ENCODE measurements around the gene SYNJ2. TPM values are rescaled to one million over a fixed set of nuclear protein-coding genes. Genes with fewer than 3 reads are reported as not detected.

SYNJ2 gene
- total RNA-seq, 1 experiment from 2014 or later, result 70.0 TPM

DNA sequence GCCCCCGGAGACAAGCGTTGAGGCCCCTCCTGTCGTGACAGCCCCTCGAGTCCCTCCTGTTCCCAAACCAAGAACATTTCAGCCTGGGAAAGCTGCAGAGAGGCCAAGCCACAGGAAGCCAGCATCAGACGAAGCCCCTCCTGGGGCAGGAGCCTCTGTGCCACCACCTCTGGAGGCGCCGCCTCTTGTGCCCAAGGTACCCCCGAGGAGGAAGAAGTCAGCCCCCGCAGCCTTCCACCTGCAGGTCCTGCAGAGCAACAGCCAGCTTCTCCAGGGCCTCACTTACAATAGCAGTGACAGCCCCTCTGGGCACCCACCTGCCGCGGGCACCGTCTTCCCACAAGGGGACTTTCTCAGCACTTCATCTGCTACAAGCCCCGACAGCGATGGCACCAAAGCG lies 114.0 kb downstream of the SYNJ2 start:
- ChIA-PET CTCF (interaction anchor here (0.6 kb wide), 1 partner anchor 40 kb away, joined by 3 read pairs; no protein-coding TSS in a partner anchor), POLR2A (no interaction called here)
- no peaks in the 10 kb centered on the region for H3K4me1 ChIP-seq (ENCODE audit: control insufficient read depth, insufficient read depth, low read length)
- no TSS peak for BruUV-seq (replicated peaks)
- H3K27ac ChIP-seq (ENCODE audit: low read length), result no peak overlapping the region
- ATAC-seq (no peak), DNase-seq (ENCODE audit: low read depth, low spot score) (no peak)
- in situ Hi-C loops (cut with HindIII; ENCODE audit: low pct_unique_long_range_greater_than_20kb, low sequenced_read_pairs) (no loop called here), intact Hi-C loops (cut with micrococcal nuclease; ENCODE audit: unreplicated experiment) (no loop called here)
- TF ChIP-seq, protein P1, sequence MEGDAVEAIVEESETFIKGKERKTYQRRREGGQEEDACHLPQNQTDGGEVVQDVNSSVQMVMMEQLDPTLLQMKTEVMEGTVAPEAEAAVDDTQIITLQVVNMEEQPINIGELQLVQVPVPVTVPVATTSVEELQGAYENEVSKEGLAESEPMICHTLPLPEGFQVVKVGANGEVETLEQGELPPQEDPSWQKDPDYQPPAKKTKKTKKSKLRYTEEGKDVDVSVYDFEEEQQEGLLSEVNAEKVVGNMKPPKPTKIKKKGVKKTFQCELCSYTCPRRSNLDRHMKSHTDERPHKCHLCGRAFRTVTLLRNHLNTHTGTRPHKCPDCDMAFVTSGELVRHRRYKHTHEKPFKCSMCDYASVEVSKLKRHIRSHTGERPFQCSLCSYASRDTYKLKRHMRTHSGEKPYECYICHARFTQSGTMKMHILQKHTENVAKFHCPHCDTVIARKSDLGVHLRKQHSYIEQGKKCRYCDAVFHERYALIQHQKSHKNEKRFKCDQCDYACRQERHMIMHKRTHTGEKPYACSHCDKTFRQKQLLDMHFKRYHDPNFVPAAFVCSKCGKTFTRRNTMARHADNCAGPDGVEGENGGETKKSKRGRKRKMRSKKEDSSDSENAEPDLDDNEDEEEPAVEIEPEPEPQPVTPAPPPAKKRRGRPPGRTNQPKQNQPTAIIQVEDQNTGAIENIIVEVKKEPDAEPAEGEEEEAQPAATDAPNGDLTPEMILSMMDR (IDR thresholded peaks at IDR 0.05), result no peak
- no peak for TF ChIP-seq POLR2AphosphoS5 (IDR thresholded peaks at IDR 0.05; ENCODE audit: low read depth, low read length)
- no peak for TF ChIP-seq SIN3A (IDR thresholded peaks at IDR 0.05; ENCODE audit: borderline replicate concordance, insufficient read depth, low read depth, low read length)
- TF ChIP-seq, protein P2, sequence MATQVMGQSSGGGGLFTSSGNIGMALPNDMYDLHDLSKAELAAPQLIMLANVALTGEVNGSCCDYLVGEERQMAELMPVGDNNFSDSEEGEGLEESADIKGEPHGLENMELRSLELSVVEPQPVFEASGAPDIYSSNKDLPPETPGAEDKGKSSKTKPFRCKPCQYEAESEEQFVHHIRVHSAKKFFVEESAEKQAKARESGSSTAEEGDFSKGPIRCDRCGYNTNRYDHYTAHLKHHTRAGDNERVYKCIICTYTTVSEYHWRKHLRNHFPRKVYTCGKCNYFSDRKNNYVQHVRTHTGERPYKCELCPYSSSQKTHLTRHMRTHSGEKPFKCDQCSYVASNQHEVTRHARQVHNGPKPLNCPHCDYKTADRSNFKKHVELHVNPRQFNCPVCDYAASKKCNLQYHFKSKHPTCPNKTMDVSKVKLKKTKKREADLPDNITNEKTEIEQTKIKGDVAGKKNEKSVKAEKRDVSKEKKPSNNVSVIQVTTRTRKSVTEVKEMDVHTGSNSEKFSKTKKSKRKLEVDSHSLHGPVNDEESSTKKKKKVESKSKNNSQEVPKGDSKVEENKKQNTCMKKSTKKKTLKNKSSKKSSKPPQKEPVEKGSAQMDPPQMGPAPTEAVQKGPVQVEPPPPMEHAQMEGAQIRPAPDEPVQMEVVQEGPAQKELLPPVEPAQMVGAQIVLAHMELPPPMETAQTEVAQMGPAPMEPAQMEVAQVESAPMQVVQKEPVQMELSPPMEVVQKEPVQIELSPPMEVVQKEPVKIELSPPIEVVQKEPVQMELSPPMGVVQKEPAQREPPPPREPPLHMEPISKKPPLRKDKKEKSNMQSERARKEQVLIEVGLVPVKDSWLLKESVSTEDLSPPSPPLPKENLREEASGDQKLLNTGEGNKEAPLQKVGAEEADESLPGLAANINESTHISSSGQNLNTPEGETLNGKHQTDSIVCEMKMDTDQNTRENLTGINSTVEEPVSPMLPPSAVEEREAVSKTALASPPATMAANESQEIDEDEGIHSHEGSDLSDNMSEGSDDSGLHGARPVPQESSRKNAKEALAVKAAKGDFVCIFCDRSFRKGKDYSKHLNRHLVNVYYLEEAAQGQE (IDR thresholded peaks at IDR 0.05; ENCODE audit: insufficient read depth in 1 of 2, low read depth in 2 of 2, low read length in 1 of 2), result no peak
- no peak for TF ChIP-seq TCF7L2 (IDR thresholded peaks at IDR 0.05; ENCODE audit: low read depth, low read length)
- H3K27me3 ChIP-seq (ENCODE audit: control insufficient read depth, insufficient read depth, low read length), result no peaks in the 10 kb centered on the region
- H3K9me3 ChIP-seq (ENCODE audit: control insufficient read depth, insufficient read depth, low read depth, low read length), result no peaks in the 10 kb centered on the region
- H3K4me3 ChIP-seq (ENCODE audit: low read depth in 2 of 2, low read length in 2 of 2), result no peak overlapping the region
- peaks cover 12% of the 10 kb centered on the region for H3K36me3 ChIP-seq (ENCODE audit: control insufficient read depth, insufficient read depth, low read length)

DNA sequence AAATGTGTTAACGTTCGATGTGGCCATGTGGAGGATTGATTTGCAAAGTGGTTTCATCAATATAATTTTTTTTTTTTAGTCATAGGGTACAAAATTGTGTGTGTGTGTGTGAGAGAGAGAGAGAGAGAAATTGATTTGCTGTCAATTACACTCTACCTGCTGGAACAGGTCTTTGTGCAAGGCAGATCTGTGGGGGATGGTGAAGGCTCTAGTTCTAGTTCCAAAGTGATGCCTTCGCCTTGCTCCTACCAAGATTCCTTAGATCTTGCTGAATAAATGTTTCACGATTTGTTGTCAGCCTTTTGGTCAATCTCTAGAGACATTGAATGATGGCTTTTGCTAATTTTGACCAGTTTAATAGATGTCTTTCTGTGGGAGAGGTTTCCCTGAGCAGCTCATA lies 121.6 kb downstream of the SYNJ2 start:
- no TSS peak for BruUV-seq (replicated peaks)
- intact Hi-C loops (cut with micrococcal nuclease; ENCODE audit: unreplicated experiment) (no loop called here), in situ Hi-C loops (cut with HindIII; ENCODE audit: low pct_unique_long_range_greater_than_20kb, low sequenced_read_pairs) (no loop called here)
- ChIA-PET CTCF (no interaction called here), POLR2A (no interaction called here)
- Histone ChIP-seq H3K27ac (ENCODE audit: low read length) (no peak overlapping the region), H3K4me3 (ENCODE audit: low read depth in 2 of 2, low read length in 2 of 2) (no peak overlapping the region), H3K4me1 (ENCODE audit: control insufficient read depth, insufficient read depth, low read length) (no peaks in the 10 kb centered on the region), H3K9me3 (ENCODE audit: control insufficient read depth, insufficient read depth, low read depth, low read length) (no peaks in the 10 kb centered on the region), H3K27me3 (ENCODE audit: control insufficient read depth, insufficient read depth, low read length) (no peaks in the 10 kb centered on the region), H3K36me3 (ENCODE audit: control insufficient read depth, insufficient read depth, low read length) (no peaks in the 10 kb centered on the region)
- ATAC-seq (no peak), DNase-seq (ENCODE audit: low read depth, low spot score) (no peak)
- TF ChIP-seq, protein P1 (IDR thresholded peaks at IDR 0.05), result no peak
- TF ChIP-seq, protein P2 (IDR thresholded peaks at IDR 0.05; ENCODE audit: insufficient read depth in 1 of 2, low read depth in 2 of 2, low read length in 1 of 2), result no peak
- TF ChIP-seq TCF7L2 (IDR thresholded peaks at IDR 0.05; ENCODE audit: low read depth, low read length) (no peak), POLR2AphosphoS5 (IDR thresholded peaks at IDR 0.05; ENCODE audit: low read depth, low read length) (no peak), SIN3A (IDR thresholded peaks at IDR 0.05; ENCODE audit: borderline replicate concordance, insufficient read depth, low read depth, low read length) (no peak)
